PC-3 (cell line): ENCODE measurements around the gene ABCG5.

Experiments used
- EZH2 ChIP-seq: fragments of 300-600 bp; sonication (generic); IDR thresholded peaks from one replicate; pipeline ENCODE4 v1.6.1; 2017; ENCODE audit warnings: antibody characterized with exemption, mild to moderate bottlenecking, low read length; ENCODE audit not compliant: unreplicated experiment
- TF ChIP-seq, protein P1 (sequence below): fragments of 300-600 bp; sonication (generic); conservative IDR thresholded peaks from 2 replicates; pipeline ENCODE4 v1.5.1; 2017; ENCODE audit warnings: antibody characterized with exemption, low read depth, mild to moderate bottlenecking, low read length

DNA sequence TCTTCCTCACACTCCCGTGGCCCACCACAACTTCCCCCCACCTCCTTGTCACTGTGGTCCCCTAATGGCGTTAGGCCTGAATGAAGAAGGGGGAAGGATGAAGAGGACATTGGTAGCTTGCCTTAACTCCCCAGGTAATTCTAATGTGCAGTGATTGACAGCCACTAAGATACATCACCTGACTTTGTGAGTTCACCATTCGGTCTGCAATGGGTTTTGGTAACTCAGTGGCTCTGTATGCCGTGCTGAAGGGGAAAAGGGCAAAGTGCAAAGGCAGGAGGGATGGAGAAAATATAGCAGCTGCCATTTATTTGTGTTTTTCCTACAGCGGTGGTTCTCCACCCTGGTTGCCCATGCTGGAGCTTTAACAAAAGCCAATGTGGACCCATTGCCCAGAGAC is 42.3 kb upstream of the ABCG5 start:
- TF ChIP-seq, protein P1, sequence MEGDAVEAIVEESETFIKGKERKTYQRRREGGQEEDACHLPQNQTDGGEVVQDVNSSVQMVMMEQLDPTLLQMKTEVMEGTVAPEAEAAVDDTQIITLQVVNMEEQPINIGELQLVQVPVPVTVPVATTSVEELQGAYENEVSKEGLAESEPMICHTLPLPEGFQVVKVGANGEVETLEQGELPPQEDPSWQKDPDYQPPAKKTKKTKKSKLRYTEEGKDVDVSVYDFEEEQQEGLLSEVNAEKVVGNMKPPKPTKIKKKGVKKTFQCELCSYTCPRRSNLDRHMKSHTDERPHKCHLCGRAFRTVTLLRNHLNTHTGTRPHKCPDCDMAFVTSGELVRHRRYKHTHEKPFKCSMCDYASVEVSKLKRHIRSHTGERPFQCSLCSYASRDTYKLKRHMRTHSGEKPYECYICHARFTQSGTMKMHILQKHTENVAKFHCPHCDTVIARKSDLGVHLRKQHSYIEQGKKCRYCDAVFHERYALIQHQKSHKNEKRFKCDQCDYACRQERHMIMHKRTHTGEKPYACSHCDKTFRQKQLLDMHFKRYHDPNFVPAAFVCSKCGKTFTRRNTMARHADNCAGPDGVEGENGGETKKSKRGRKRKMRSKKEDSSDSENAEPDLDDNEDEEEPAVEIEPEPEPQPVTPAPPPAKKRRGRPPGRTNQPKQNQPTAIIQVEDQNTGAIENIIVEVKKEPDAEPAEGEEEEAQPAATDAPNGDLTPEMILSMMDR, result no peak
- TF ChIP-seq EZH2, result no peak
